H9 (cell line): ENCODE data around the gene GFY. TPM values are rescaled to one million over a fixed set of nuclear protein-coding genes. Genes with fewer than 3 reads are reported as not detected.

Source experiments
- DNase-seq: peaks from one replicate; pipeline ENCODE4 v3.0.0-alpha.2; 2017
- H2AFZ ChIP-seq: one replicate; pipeline ENCODE4 v1.6.1; 2013; ENCODE audit warnings: mild to moderate bottlenecking, low read length, control low read depth, moderate library complexity
- H2AK5ac ChIP-seq: 2 replicates; pipeline ENCODE4 v1.6.1; 2013; ENCODE audit warnings: low read length, control low read depth, mixed read lengths; ENCODE audit not compliant: insufficient read length
- H2BK120ac ChIP-seq: one replicate; pipeline ENCODE4 v1.6.1; 2013; ENCODE audit warnings: low read depth, mild to moderate bottlenecking, low read length, control low read depth, inconsistent platforms; ENCODE audit not compliant: poor library complexity, severe bottlenecking
- H2BK12ac ChIP-seq: 2 replicates; pipeline ENCODE4 v1.6.1; 2013; ENCODE audit warnings: low read length, control low read depth, mixed read lengths, low read depth; ENCODE audit not compliant: insufficient read length
- H2BK15ac ChIP-seq: 2 replicates; pipeline ENCODE4 v1.6.1; 2013; ENCODE audit warnings: low read depth, low read length, control low read depth
- H2BK20ac ChIP-seq: one replicate; pipeline ENCODE4 v1.6.1; 2013; ENCODE audit warnings: low read depth, mild to moderate bottlenecking, low read length, control low read depth, inconsistent platforms; ENCODE audit not compliant: poor library complexity, severe bottlenecking
- H2BK5ac ChIP-seq: 2 replicates; pipeline ENCODE4 v1.6.1; 2013; ENCODE audit warnings: low read length, control low read depth, mixed read lengths; ENCODE audit not compliant: insufficient read length
- H3K14ac ChIP-seq: 2 replicates; pipeline ENCODE4 v1.6.1; 2013; ENCODE audit warnings: low read length, control low read depth; ENCODE audit not compliant: insufficient read depth
- H3K18ac ChIP-seq: 2 replicates; pipeline ENCODE4 v1.6.1; 2013; ENCODE audit warnings: low read depth, mild to moderate bottlenecking, mixed read lengths, low read length, control low read depth; ENCODE audit not compliant: insufficient read length
- H3K23ac ChIP-seq: 2 replicates; pipeline ENCODE4 v1.6.1; 2013; ENCODE audit warnings: low read length, control low read depth, mixed read lengths, low read depth; ENCODE audit not compliant: insufficient read length
- H3K23me2 ChIP-seq: 2 replicates; pipeline ENCODE4 v1.6.1; 2013; ENCODE audit warnings: low read depth, mild to moderate bottlenecking, mixed read lengths, low read length, control low read depth; ENCODE audit not compliant: insufficient read length, poor library complexity, severe bottlenecking
- H3K27ac ChIP-seq: 2 replicates; pipeline ENCODE4 v1.5.1; 2013; ENCODE audit warnings: low read length, control low read depth, mixed read lengths, low read depth; ENCODE audit not compliant: insufficient read length
- H3K27me3 ChIP-seq: 2 replicates; pipeline ENCODE4 v1.6.1; 2013; ENCODE audit warnings: low read length, control low read depth, inconsistent platforms; ENCODE audit not compliant: insufficient read depth
- H3K4ac ChIP-seq: 2 replicates; pipeline ENCODE4 v1.6.1; 2013; ENCODE audit warnings: low read depth, mild to moderate bottlenecking, control low read depth, inconsistent platforms, low read length, moderate library complexity
- H3K4me1 ChIP-seq: 2 replicates; pipeline ENCODE4 v1.6.1; 2013; ENCODE audit warnings: low read length, control low read depth, inconsistent platforms; ENCODE audit not compliant: insufficient read depth
- H3K4me2 ChIP-seq: 2 replicates; pipeline ENCODE4 v1.6.1; 2013; ENCODE audit warnings: low read length, control low read depth, mixed read lengths; ENCODE audit not compliant: insufficient read length, insufficient read depth
- H3K56ac ChIP-seq: 2 replicates; pipeline ENCODE4 v1.6.1; 2013; ENCODE audit warnings: low read depth, mild to moderate bottlenecking, mixed read lengths, low read length, control low read depth; ENCODE audit not compliant: insufficient read length
- H3K79me1 ChIP-seq: 2 replicates; pipeline ENCODE4 v1.6.1; 2013; ENCODE audit warnings: low read depth, mild to moderate bottlenecking, moderate library complexity, low read length, control low read depth, inconsistent platforms; ENCODE audit not compliant: insufficient read depth, poor library complexity, severe bottlenecking
- H3K79me2 ChIP-seq: 2 replicates; pipeline ENCODE4 v1.6.1; 2013; ENCODE audit warnings: low read length, control low read depth, inconsistent platforms; ENCODE audit not compliant: insufficient read depth
- H3K9ac ChIP-seq: 2 replicates; pipeline ENCODE4 v1.6.1; 2013; ENCODE audit warnings: low read length, control low read depth, mixed read lengths; ENCODE audit not compliant: insufficient read length; ENCODE audit errors: extremely low read depth
- H3K9me3 ChIP-seq: one replicate; pipeline ENCODE4 v1.6.1; 2013; ENCODE audit warnings: low read depth, low read length, inconsistent platforms; ENCODE audit not compliant: control insufficient read depth
- H3T11ph ChIP-seq: one replicate; pipeline ENCODE4 v1.6.1; 2013; ENCODE audit warnings: mild to moderate bottlenecking, low read length, control low read depth, inconsistent platforms
- H4K20me1 ChIP-seq: one replicate; pipeline ENCODE4 v1.6.1; 2013; ENCODE audit not compliant: control insufficient read depth, insufficient read length, insufficient read depth
- H4K5ac ChIP-seq: 2 replicates; pipeline ENCODE4 v1.6.1; 2013; ENCODE audit warnings: low read depth, mild to moderate bottlenecking, mixed read lengths, low read length, control low read depth; ENCODE audit not compliant: insufficient read length
- H4K8ac ChIP-seq: replicated peaks from 2 replicates; pipeline ENCODE4 v1.6.1; 2013; ENCODE audit warnings: low read length, control low read depth, mixed read lengths, low read depth; ENCODE audit not compliant: insufficient read length
- H4K91ac ChIP-seq: 2 replicates; pipeline ENCODE4 v1.6.1; 2013; ENCODE audit warnings: low read depth, mild to moderate bottlenecking, moderate library complexity, mixed read lengths, low read length, control low read depth; ENCODE audit not compliant: insufficient read length
- H3K27ac Mint-ChIP-seq, 3 experiments: 2 replicates in 2 of 3; 3 replicates in 1 of 3; pipeline ENCODE4 v1.8.0; 2020 to 2021; ENCODE audit warnings: mixed read lengths in 3 of 3, mild to moderate bottlenecking in 1 of 3, moderate library complexity in 1 of 3
- H3K27me3 Mint-ChIP-seq: 2 replicates; pipeline ENCODE4 v1.8.0; 2021; ENCODE audit warnings: low read depth, mild to moderate bottlenecking, moderate library complexity, mixed read lengths
- H3K36me3 Mint-ChIP-seq, 3 experiments: 2 replicates in 2 of 3; 3 replicates in 1 of 3; pipeline ENCODE4 v1.8.0; 2020 to 2021; ENCODE audit warnings: low read depth in 3 of 3, mixed read lengths in 3 of 3; ENCODE audit not compliant: insufficient read depth in 1 of 3
- H3K4me1 Mint-ChIP-seq, 2 experiments: 2 replicates each; pipeline ENCODE4 v1.8.0; 2020; ENCODE audit warnings: mixed read lengths in 2 of 2
- H3K4me3 Mint-ChIP-seq, 2 experiments: 2 replicates in 1 of 2; 3 replicates in 1 of 2; pipeline ENCODE4 v1.8.0; 2020 to 2021; ENCODE audit warnings: mild to moderate bottlenecking in 2 of 2, mixed read lengths in 2 of 2, moderate library complexity in 1 of 2
- H3K9me3 Mint-ChIP-seq, 2 experiments: 2 replicates in 1 of 2; 3 replicates in 1 of 2; pipeline ENCODE4 v1.8.0; 2020; ENCODE audit warnings: mild to moderate bottlenecking in 2 of 2, mixed read lengths in 2 of 2, moderate library complexity in 1 of 2
- CTCF ChIP-seq: fragments of 200-600 bp; sonication (generic); conservative IDR thresholded peaks from 3 replicates; pipeline ENCODE4 v1.8.0; 2021; ENCODE audit warnings: antibody characterized with exemption, mild to moderate bottlenecking
- WGBS: extraction: QIAGEN DNeasy Blood & Tissue Kit; methylation state at CpG from one replicate; pipeline ENCODE4 v1.1.7; 2013; ENCODE audit warnings: missing lambda C conversion rate, low lambda C conversion rate, mixed read lengths; ENCODE audit not compliant: insufficient read length; ENCODE audit errors: extremely low coverage; 5-methylcytosine and 5-hydroxymethylcytosine counted together
- total RNA-seq: library from RNA; stranded (reverse); gene quantifications from 2 replicates; pipeline ENCODE4 v1.2.1, GENCODE V29; 2021

GFY gene
- total RNA-seq, 1 experiment from 2014 or later = 1.3 TPM

GRCh38 chr19:49415810-49416200, 9.4 kb upstream of the GFY start:
- Histone ChIP-seq H3K23ac (no peak overlapping the region), H3T11ph (no peak overlapping the region), H4K8ac (no peak overlapping the region), H3K79me1 (no peaks in the 10 kb centered on the region), H3K4me2 (no peak overlapping the region), H2BK20ac (no peak overlapping the region), H2AFZ (no peak overlapping the region), H2BK12ac (no peak overlapping the region), H3K27me3 (no peaks in the 10 kb centered on the region), H3K23me2 (peaks cover 5% of the 10 kb centered on the region), H4K20me1 (no peaks in the 10 kb centered on the region), H3K18ac (no peak overlapping the region), H4K5ac (no peak overlapping the region), H3K4ac (no peak overlapping the region), H3K14ac (no peak overlapping the region), H3K27ac (no peak overlapping the region), H2BK5ac (no peak overlapping the region), H2BK15ac (no peak overlapping the region), H3K79me2 (no peaks in the 10 kb centered on the region), H3K56ac (no peak overlapping the region), H3K9ac (no peak overlapping the region), H3K4me1 (no peaks in the 10 kb centered on the region; the same call in 1 of the 2 replicates), H3K9me3 (no peaks in the 10 kb centered on the region), H2AK5ac (no peak overlapping the region), H2BK120ac (no peak overlapping the region), H4K91ac (no peak overlapping the region)
- peaks cover 60 to 74% of the 10 kb centered on the region in 2 experiments for H3K4me1 Mint-ChIP-seq
- DNase-seq = no peak
- no CpG with 5 or more reads among the region's 2 CpGs for WGBS
- no peaks in the 10 kb centered on the region; a peak in 1 of 5 replicates for H3K9me3 Mint-ChIP-seq
- peaks cover 20% of the 10 kb centered on the region for H3K27me3 Mint-ChIP-seq
- peak overlapping the region in 1 of 3 experiments; percentile 37; a peak in 2 of 7 replicates for H3K27ac Mint-ChIP-seq
- 0 out of 5 replicates have a peak overlapping the region, but pooled peaks of 1 of the 2 experiments have one; percentile 25 for H3K4me3 Mint-ChIP-seq
- H3K36me3 Mint-ChIP-seq = no peaks in the 10 kb centered on the region; a peak in 1 of 7 replicates
- TF ChIP-seq CTCF = no peak
